Natural killer cell (primary cell): ENCODE measurements around the gene PIH1D2. TPM values are rescaled to one million over a fixed set of nuclear protein-coding genes. Genes with fewer than 3 reads are reported as not detected.
"Not testable (repeated sequence)": the region's sequence is repeated elsewhere in the genome, so short reads cannot be mapped to it uniquely, and the experiment has no call there.

Experiments
- ATAC-seq, 3 donors: fragments of 150-1000 bp in 2 of 3; fragments of 200-7000 bp in 1 of 3; cut with Tn5 transposase; 1 replicate in 1 of 3; 2 replicates in 2 of 3; pipeline ENCODE4 v1.10.0; 2021; ENCODE audit warnings: mild to moderate bottlenecking in 2 of 3, moderate library complexity in 2 of 3
- DNase-seq, 2 donors: peaks; one replicate each; pipeline versions ENCODE4 v3.0.0 to v3.0.0-alpha.2; 2013 to 2021; ENCODE audit warnings: mixed read lengths in 1 of 2
- H3K27ac ChIP-seq: one replicate; pipeline ENCODE4 v1.5.1; 2013; ENCODE audit warnings: mild to moderate bottlenecking, low read length
- H3K27me3 ChIP-seq: one replicate; pipeline ENCODE4 v1.6.1; 2013; ENCODE audit warnings: low read length; ENCODE audit not compliant: control insufficient read depth, insufficient read depth
- H3K36me3 ChIP-seq: one replicate; pipeline ENCODE4 v1.6.1; 2013; ENCODE audit warnings: low read length; ENCODE audit not compliant: control insufficient read depth, insufficient read depth
- H3K4me1 ChIP-seq: one replicate; pipeline ENCODE4 v1.6.1; 2013; ENCODE audit warnings: low read length; ENCODE audit not compliant: control insufficient read depth, insufficient read depth
- H3K4me3 ChIP-seq: one replicate; pipeline ENCODE4 v1.5.1; 2013; ENCODE audit warnings: low read length
- H3K9me3 ChIP-seq: one replicate; pipeline ENCODE4 v1.6.1; 2013; ENCODE audit warnings: low read length; ENCODE audit not compliant: control insufficient read depth, insufficient read depth
- H3K27ac Mint-ChIP-seq, 2 donors: one replicate each; pipeline ENCODE4 v1.8.0; 2022; ENCODE audit warnings: mild to moderate bottlenecking in 2 of 2, mixed read lengths in 2 of 2, moderate library complexity in 1 of 2
- H3K27me3 Mint-ChIP-seq, 2 donors: one replicate each; pipeline ENCODE4 v1.8.0; 2022; ENCODE audit warnings: low read depth in 2 of 2, mixed read lengths in 2 of 2
- H3K36me3 Mint-ChIP-seq: one replicate; pipeline ENCODE4 v1.8.0; 2022; ENCODE audit warnings: mixed read lengths
- H3K4me1 Mint-ChIP-seq, 2 donors: one replicate each; pipeline ENCODE4 v1.8.0; 2022; ENCODE audit warnings: mixed read lengths in 2 of 2
- H3K4me3 Mint-ChIP-seq: one replicate; pipeline ENCODE4 v1.8.0; 2022; ENCODE audit warnings: mild to moderate bottlenecking, moderate library complexity, mixed read lengths
- H3K9me3 Mint-ChIP-seq, 2 donors: one replicate each; pipeline ENCODE4 v1.8.0; 2022; ENCODE audit warnings: mixed read lengths in 2 of 2
- WGBS: methylation state at CpG from one replicate; pipeline ENCODE4 v1.1.7; 2013; ENCODE audit warnings: missing lambda C conversion rate; ENCODE audit not compliant: insufficient coverage; 5-methylcytosine and 5-hydroxymethylcytosine counted together
- intact Hi-C: fragments of 100-400 bp; cut with micrococcal nuclease; formaldehyde crosslinking; loops from one replicate; pipeline ENCODE4 v1.14.2; 2022
- total RNA-seq, 4 donors: library from RNA; stranded (reverse); fragments of 120-200 nt in 1 of 4; gene quantifications; one replicate each; pipeline versions ENCODE4 v1.2.3 to v1.2.4, GENCODE V29; 2013 to 2022
- TF ChIP-seq, protein P1 (sequence below): fragments of 200-600 bp; IDR thresholded peaks from one replicate; pipeline ENCODE4 v1.8.0; 2022; ENCODE audit warnings: antibody characterized with exemption

Gene PIH1D2
- total RNA-seq, 3 donors from 2014 or later (not counting 1 experiment from before 2014, with no cell fraction given) = not detected

DNA sequence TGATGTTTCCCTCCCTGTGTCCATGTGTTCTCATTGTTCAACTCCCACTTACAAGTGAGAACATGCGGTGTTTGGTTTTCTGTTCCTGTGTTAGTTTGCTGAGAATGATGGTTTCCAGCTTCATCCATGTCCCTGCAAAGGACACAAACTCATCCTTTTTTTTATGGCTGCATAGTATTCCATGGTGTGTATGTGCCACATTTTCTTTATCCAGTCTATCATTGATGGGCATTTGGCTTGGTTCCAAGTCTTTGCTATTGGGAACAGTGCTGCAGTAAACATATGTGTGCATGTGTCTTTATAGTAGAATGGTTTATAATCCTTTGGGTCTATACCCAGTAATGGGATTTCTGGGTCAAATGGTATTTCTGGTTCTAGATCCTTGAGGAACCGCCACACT lies 27.2 kb downstream of the PIH1D2 start:
- H3K27ac ChIP-seq, H3K4me3 ChIP-seq, H3K36me3 Mint-ChIP-seq, H3K27me3 Mint-ChIP-seq, H3K4me3 Mint-ChIP-seq, H3K27ac Mint-ChIP-seq, H3K27me3 ChIP-seq, H3K9me3 ChIP-seq, H3K9me3 Mint-ChIP-seq, DNase-seq, ATAC-seq, H3K4me1 ChIP-seq, intact Hi-C loops: not testable (repeated sequence)
- peaks cover 7 to 13% of the 10 kb centered on the region in 2 donors for H3K4me1 Mint-ChIP-seq
- peaks cover 46% of the 10 kb centered on the region for H3K36me3 ChIP-seq
- 100% methylated on average over 1 of the region's 2 CpGs for WGBS

GRCh38 chr11:112044961-112045360 lies 28.9 kb downstream of the PIH1D2 start:
- TF ChIP-seq, protein P1, sequence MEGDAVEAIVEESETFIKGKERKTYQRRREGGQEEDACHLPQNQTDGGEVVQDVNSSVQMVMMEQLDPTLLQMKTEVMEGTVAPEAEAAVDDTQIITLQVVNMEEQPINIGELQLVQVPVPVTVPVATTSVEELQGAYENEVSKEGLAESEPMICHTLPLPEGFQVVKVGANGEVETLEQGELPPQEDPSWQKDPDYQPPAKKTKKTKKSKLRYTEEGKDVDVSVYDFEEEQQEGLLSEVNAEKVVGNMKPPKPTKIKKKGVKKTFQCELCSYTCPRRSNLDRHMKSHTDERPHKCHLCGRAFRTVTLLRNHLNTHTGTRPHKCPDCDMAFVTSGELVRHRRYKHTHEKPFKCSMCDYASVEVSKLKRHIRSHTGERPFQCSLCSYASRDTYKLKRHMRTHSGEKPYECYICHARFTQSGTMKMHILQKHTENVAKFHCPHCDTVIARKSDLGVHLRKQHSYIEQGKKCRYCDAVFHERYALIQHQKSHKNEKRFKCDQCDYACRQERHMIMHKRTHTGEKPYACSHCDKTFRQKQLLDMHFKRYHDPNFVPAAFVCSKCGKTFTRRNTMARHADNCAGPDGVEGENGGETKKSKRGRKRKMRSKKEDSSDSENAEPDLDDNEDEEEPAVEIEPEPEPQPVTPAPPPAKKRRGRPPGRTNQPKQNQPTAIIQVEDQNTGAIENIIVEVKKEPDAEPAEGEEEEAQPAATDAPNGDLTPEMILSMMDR = no peak
- no peak overlapping the region for H3K4me3 ChIP-seq
- peaks cover 50% of the 10 kb centered on the region for H3K36me3 ChIP-seq
- 99% methylated on average over 4 of the region's 4 CpGs for WGBS
- Mint-ChIP-seq H3K36me3 (peaks cover 7% of the 10 kb centered on the region), H3K27me3 (no peaks in the 10 kb centered on the region), H3K4me3 (no peak overlapping the region), H3K4me1 (peaks cover 8 to 14% of the 10 kb centered on the region in 2 donors), H3K27ac (no peak overlapping the region), H3K9me3 (no peaks in the 10 kb centered on the region)
- H3K9me3 ChIP-seq = no peaks in the 10 kb centered on the region
- ATAC-seq (no peak), DNase-seq (no peak)
- H3K4me1 ChIP-seq = no peaks in the 10 kb centered on the region
- H3K27ac ChIP-seq = no peak overlapping the region
- H3K27me3 ChIP-seq = no peaks in the 10 kb centered on the region
- intact Hi-C loops = no loop called here

DNA sequence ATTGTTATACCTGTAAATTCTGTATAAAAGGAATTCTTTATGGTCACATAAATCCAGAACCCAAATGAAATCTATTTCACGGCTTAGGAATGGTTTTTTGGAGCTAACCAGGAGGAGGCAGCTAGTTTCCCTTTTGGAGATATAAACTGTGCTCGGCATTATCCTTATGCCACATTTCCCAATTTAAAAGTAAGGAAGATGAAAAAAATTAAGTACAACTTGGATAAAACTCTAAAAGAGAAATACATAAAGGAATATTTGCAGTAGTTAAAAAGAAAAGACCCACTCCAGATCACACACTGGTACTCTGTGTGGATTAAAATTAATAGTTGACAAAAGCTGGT lies 30.9 kb downstream of the PIH1D2 start:
- ATAC-seq = no peak
- TF ChIP-seq, protein P1 = no peak

DNA sequence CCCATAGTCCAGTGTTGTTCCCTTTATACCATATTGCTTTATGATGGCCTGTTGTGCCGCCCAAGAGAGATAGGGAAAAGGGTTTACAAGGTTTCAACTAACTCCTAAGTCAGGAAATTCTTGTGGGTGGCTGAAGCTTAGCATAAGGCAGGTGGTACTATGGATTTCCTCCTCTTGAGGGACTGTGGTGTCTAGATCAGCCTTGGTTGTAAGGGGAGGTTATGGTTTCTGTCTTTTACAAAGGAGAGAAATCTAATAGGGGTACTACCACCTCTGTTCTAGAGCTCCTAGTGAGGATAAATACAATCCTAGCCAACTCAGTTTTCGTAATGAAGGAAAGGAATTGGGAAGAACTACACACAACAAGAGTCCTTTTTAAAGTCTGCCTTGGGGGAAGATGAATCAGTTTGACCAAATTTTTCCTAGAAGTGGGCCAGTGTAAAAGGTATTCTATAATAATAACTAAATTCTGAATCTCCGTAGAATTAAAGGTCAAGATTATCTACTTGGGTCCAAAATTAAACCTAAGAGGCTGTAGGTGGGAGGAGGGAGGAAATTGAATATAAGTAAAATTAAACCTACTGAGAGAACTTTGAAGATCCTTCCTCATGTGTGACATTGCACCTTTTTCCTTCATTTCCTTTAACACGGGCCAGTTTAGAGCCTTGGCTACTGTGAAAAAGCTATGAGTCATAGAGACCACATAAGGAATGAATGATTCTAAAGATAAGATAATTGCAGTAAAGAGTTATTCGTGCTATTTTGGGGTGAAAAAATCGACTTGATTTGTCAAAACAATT lies 31.5 kb downstream of the PIH1D2 start:
- TF ChIP-seq, protein P1 = no peak
- DNase-seq (no peak), ATAC-seq (no peak)
- H3K9me3 ChIP-seq = no peaks in the 10 kb centered on the region
- no peaks in the 10 kb centered on the region for H3K4me1 ChIP-seq
- Mint-ChIP-seq H3K27me3 (no peaks in the 10 kb centered on the region), H3K9me3 (no peaks in the 10 kb centered on the region), H3K36me3 (peaks cover 13% of the 10 kb centered on the region), H3K27ac (no peak overlapping the region), H3K4me3 (no peak overlapping the region), H3K4me1 (peaks cover 8 to 14% of the 10 kb centered on the region in 2 donors)
- H3K27me3 ChIP-seq = no peaks in the 10 kb centered on the region
- 100% methylated on average over 1 of the region's 6 CpGs for WGBS
- peaks cover 61% of the 10 kb centered on the region for H3K36me3 ChIP-seq
- no peak overlapping the region for H3K4me3 ChIP-seq
- H3K27ac ChIP-seq = no peak overlapping the region
- intact Hi-C loops = no loop called here

More for the DNA sequence above, 30.9 kb downstream of the PIH1D2 start:
- Histone ChIP-seq H3K27me3 (no peaks in the 10 kb centered on the region), H3K27ac (no peak overlapping the region), H3K9me3 (no peaks in the 10 kb centered on the region), H3K4me1 (no peaks in the 10 kb centered on the region), H3K36me3 (peaks cover 57% of the 10 kb centered on the region), H3K4me3 (no peak overlapping the region)
- DNase-seq = no peak
- WGBS = no CpG with 5 or more reads among the region's 2 CpGs
- intact Hi-C loops = no loop called here
- Mint-ChIP-seq H3K27me3 (no peaks in the 10 kb centered on the region), H3K9me3 (no peaks in the 10 kb centered on the region), H3K36me3 (peaks cover 13% of the 10 kb centered on the region), H3K4me1 (peaks cover 8 to 14% of the 10 kb centered on the region in 2 donors), H3K4me3 (no peak overlapping the region), H3K27ac (no peak overlapping the region)
